Measurements from ENCODE around the gene SLC6A1.

The SLC6A1 gene

DNA sequence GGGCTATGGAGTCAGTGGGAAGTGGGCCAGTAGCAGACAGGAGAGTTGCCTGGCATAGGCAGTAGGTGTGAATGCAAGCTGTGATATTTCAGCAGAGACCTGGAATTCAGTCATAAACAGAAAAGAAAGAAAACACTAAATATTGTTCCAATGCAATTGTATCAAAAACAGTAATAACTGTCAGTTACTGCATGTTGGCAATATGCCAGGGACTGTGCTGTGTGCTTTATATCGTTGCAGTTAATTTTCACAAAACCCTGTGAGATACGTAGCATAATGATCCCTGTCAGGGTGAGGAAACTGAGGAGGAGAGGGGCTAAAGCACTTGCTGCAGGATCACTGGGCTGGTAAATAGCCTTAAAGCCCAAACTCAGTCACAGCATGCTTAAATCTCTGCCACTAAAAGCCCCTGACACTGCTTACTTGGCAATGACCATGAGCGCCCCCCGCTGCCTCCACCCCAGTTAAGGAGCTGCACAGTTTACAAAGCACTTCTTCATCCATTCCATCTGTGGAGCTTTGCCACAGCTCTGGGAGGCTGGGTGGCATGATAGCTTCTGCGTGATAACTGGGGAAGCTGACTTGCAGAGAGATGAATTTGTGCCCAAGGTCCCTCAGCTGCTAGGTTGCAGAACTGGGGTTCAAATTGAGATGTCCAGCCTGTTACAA, 3.9 kb downstream of the SLC6A1 start:
- no peak for DNase-seq

DNA sequence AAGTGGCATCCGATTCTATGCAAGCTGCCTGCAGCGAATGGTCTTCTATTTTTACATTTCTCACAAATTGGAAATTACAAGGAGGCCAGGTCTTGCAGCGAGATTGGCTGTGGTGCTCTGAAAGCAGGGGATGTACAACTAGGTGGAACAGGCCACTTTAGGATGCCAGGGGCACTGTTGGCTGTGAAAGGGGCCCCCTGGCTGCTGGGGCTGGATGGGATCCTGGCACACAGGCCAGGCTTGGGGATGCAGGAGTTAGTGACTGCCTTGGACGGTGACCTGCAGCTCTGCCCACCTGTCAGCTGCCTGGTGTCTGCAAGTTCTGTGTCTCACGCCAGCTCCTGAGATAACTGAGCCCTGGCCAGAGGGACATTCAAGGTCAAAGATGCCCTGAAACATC, 4.6 kb downstream of the SLC6A1 start:
- no peak for DNase-seq

- DNase-seq, result no peak
These were observed 6.0 kb downstream of the SLC6A1 start for GRCh38 chr3:10998542-10998941.

DNA sequence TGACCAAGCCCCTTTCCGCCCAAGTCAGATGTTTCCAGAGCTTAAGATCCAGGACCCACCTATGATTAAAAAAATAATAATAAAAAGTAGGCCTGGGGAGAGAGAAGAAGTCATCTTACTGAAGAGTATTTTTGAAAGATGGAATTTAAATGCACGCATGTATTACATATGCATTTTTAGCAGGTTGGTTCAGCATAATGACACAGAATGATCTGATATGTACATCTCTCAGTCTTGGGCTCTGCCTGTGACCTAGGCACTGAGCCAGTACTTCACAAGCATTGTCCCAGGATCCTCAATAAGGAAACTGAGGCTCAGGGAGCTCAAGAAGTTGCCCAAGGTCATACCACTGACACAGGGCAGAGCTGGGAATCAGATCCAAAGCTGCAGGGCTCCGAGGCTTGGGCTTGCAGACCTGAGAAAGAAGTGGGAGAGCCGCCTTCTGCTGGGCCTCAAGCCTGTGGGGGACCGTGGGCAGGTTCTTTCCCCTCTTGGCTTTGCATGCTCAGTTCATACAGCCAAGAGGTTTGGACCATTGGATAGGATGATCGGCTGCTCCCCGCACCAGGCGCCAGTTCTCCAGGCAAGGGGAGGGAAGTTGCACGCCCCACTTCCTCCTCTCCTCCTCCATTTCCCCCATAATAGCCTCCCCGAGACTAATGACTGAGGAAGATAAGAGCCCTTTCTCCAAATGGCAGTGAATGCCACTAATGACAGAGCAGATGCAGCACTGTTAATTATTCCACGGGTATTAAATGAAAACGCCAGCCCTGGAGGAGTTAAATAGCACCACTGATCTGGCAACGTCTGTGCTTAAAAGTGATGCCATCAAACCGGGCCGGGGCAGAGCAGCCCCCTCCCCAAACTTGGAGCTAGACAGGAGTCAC, 6.9 kb downstream of the SLC6A1 start:
- DNase-seq, result no peak

- no peak for DNase-seq
These were observed 8.0 kb downstream of the SLC6A1 start for GRCh38 chr3:11000528-11000927.

DNA sequence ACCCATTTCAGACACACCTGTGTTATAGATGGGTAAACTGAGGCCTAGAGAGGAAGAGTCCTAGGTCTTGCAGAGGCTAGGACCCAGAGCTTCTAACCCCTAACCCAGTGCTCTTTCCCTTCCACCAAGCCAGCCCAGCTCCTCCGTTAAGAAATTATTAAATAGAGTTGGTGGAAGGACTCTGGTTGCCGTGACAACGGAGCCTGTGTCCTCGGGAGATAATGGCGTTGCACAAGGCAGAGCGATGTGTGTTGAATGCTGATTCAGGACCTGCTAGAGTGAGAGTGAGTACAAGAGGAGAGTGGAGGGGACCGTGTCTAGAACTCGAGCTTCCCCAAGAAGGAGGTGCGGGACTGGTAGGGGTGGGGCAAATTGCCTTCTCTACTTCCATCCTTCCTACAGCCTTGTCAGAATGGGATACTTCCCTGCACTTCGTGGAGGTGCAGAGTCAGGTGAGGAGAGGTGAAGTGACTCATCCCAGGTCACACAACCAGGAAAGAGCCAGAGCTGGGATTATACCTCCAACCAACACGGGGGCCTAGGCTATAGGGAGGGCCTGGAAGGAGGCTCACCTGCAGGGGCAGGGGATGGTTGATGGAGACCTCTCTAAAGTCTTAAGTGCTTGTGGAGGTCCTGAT, 8.6 kb downstream of the SLC6A1 start:
- DNase-seq, result no peak

DNA sequence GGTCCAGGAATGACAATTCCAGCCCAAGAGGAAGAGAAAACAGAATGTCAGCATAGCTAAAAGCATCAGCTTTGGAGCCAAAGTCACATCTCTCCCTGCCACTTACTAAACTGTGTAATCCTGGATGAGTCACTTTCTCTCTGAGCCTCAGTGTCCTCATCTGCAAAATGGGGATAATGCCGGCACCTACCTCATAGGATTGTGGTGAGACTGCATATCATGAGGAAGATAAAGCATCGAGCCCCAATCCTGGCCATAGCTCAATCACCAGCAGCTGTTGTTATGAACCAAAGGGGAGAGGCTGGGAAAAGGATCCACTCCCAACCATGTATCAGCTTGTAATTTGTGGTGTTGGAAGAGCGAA, 9.1 kb downstream of the SLC6A1 start:
- DNase-seq, result no peak

DNA sequence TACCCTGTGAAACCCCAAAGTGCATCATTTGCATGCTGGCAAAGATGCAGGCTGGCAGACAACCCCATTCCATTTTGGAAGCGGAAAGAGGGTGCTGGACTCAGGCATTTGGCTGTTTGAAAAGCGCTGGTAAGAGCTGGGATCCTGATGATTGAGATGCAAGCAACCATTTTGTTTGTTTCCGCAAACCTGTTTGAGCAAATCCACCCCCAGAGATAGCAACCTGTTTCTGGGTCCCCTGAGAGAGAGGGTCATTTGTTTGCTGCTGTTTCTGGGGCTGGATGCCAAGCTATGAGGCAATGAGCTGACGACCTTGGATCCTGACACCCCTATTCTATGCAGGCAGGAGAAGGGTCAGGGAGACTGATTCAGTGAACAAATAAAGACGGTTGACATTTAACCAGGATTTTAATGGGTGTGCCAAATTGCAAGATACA, 9.8 kb downstream of the SLC6A1 start:
- no peak for DNase-seq

DNA sequence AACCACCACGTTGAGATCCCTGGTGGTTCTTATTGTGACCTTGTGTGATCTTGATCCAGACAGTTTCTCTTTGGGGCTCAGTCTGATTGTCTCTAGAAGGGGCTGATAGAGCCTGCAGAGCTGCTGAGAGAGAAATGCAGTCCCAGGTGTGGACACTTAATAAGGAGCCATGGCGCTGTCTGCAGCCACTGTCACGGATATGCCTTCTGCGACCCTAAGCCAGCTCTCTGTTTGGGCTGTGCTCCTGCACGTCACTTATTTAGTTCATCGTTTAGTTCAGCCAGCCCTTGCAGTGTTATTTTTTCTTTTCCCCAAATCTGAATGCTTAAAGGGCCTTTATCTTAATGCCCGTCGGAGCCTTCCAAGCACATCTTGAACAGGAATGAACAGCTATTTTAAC, 12.0 kb downstream of the SLC6A1 start:
- no peak for DNase-seq

DNA sequence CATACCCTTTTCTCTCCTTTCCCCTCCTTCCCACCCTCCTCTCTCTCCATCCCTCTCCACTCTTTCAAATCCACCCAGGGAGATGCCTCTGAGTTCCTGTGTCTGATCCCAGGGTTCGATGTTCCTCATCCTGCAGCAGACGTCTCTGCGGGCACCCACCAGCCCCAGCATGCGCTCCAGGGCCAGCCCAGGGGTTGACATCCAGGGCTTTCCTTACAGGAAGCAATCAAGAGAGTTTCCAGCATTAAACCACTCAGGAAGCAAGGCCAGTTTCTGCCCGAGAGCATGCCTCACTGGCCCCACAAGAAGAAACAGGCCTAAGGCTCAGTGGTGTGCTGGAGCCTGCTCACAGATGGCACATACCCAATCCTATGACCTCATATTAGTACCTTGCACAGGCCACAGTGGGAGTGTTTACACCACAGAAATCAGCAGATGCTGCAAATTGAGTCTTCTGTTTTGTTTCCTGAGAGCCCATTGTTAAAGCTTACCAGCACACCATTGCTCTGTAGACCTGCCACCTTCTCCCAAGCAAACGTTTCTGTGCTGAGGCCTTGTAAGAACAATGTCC, 13.2 kb downstream of the SLC6A1 start:
- DNase-seq, result no peak

- no peak for DNase-seq
These were observed 14.7 kb downstream of the SLC6A1 start for GRCh38 chr3:11006986-11007933.

DNA sequence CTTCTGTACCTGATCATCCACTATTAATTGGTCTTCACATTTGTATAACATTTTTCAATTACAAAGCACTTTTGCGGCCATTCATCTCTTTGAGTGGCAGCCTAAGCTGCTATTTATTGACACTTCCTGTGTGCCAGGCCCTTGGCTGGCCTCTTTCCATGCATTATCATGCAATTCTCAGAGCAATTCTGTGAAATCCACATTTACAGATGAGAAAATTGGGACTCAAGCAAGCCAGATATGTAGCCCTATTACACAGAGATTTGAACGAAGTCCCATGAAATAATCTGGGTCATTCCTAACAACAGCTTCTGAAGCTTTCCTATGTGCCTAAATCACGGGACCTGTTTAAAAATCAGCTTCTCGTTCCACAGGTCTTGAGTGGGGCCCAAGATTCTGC, 17.4 kb downstream of the SLC6A1 start:
- no peak for DNase-seq

- DNase-seq, result no peak
These were observed 18.0 kb downstream of the SLC6A1 start for GRCh38 chr3:11010426-11011165.

- DNase-seq, result no peak
These were observed 21.7 kb downstream of the SLC6A1 start for GRCh38 chr3:11014253-11014652.

GRCh38 chr3:11014752-11015151, 22.2 kb downstream of the SLC6A1 start:
- DNase-seq, result no peak

GRCh38 chr3:11015369-11015768, 22.8 kb downstream of the SLC6A1 start:
- DNase-seq, result no peak

- DNase-seq, result no peak
These were observed 24.2 kb downstream of the SLC6A1 start for GRCh38 chr3:11016727-11017126.

GRCh38 chr3:11019116-11019819, 26.7 kb downstream of the SLC6A1 start:
- no peak for DNase-seq

GRCh38 chr3:11020764-11021163, 28.2 kb downstream of the SLC6A1 start:
- DNase-seq, result no peak

DNA sequence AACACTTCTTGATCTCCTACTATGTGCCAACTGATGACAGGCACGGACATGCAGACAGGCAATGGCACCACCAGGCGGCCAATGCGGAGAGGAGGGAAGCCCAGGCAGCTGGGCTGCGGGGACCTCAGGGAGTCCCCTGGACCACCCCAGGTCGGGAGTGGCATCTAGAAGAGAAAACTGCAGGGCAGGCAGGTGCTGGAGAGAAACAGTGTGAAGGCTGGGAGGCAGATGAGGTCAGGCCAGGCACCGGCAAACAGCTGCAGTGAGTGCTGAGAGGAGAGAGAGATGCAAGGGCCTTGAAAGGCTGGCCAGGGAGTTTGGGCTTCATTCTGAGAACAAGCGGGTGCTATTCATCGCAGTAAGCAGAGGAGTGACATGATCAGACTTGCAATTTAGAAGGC, 29.1 kb downstream of the SLC6A1 start:
- DNase-seq, result no peak

DNA sequence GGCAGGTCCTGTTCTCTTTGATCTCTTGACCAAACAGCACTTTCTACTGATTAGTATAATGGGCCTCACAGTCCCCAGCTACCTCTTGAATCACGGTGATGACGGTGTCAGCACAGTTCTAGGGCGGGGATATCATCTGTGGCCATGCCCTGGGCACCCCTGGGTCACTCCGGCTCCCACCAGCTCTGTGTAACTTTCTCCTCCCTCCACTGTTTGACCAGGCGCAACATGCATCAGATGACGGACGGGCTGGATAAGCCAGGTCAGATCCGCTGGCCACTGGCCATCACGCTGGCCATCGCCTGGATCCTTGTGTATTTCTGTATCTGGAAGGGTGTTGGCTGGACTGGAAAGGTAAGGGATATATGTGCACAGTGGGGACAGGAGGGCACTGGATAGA, 29.6 kb downstream of the SLC6A1 start:
- DNase-seq, result no peak

All from NCI-H2029 treated with DMSO at 0.1 percent for 48 hours (cell line).